Endothelial cell (in vitro differentiated cells): Measurements from ENCODE around the gene IFRD2. TPM values are rescaled to one million over a fixed set of nuclear protein-coding genes. Genes with fewer than 3 reads are reported as not detected.
"Not testable (repeated sequence)": the region's sequence is repeated elsewhere in the genome, so short reads cannot be mapped to it uniquely, and the experiment has no call there.

Experiments used
- DNase-seq: peaks from one replicate; pipeline ENCODE4 v3.0.0; 2021; ENCODE audit warnings: low spot score
- H3K27ac Mint-ChIP-seq: one replicate; pipeline ENCODE4 v1.8.0; 2021; ENCODE audit warnings: mixed read lengths, inconsistent platforms; ENCODE audit not compliant: unreplicated experiment
- H3K27me3 Mint-ChIP-seq: one replicate; pipeline ENCODE4 v1.8.0; 2021; ENCODE audit warnings: mild to moderate bottlenecking, moderate library complexity, mixed read lengths, inconsistent platforms; ENCODE audit not compliant: unreplicated experiment
- H3K36me3 Mint-ChIP-seq: one replicate; pipeline ENCODE4 v1.8.0; 2021; ENCODE audit warnings: mild to moderate bottlenecking, low read depth, mixed read lengths, inconsistent platforms; ENCODE audit not compliant: unreplicated experiment
- H3K4me1 Mint-ChIP-seq: one replicate; pipeline ENCODE4 v1.8.0; 2021; ENCODE audit warnings: mild to moderate bottlenecking, mixed read lengths, inconsistent platforms; ENCODE audit not compliant: unreplicated experiment
- H3K4me3 Mint-ChIP-seq: one replicate; pipeline ENCODE4 v1.8.0; 2021; ENCODE audit warnings: mild to moderate bottlenecking, mixed read lengths, inconsistent platforms; ENCODE audit not compliant: unreplicated experiment
- H3K9me3 Mint-ChIP-seq: one replicate; pipeline ENCODE4 v1.8.0; 2021; ENCODE audit warnings: mixed read lengths, inconsistent platforms; ENCODE audit not compliant: unreplicated experiment
- total RNA-seq: library from RNA; stranded (reverse); fragmentation: NEBNext Ultra II Directional; extraction: Animal tissue kit (Norgen Biotek cat#: 25700); gene quantifications from one replicate; pipeline ENCODE4 v1.2.1, GENCODE V29; 2021; ENCODE audit not compliant: unreplicated experiment
- TF ChIP-seq, protein P1 (sequence below): fragments of 200-600 bp; sonication (generic); IDR thresholded peaks from one replicate; pipeline ENCODE4 v1.5.0; 2021; ENCODE audit warnings: antibody characterized with exemption; ENCODE audit not compliant: unreplicated experiment

The IFRD2 gene
- total RNA-seq, 1 donor from 2014 or later: 43.2 TPM

DNA sequence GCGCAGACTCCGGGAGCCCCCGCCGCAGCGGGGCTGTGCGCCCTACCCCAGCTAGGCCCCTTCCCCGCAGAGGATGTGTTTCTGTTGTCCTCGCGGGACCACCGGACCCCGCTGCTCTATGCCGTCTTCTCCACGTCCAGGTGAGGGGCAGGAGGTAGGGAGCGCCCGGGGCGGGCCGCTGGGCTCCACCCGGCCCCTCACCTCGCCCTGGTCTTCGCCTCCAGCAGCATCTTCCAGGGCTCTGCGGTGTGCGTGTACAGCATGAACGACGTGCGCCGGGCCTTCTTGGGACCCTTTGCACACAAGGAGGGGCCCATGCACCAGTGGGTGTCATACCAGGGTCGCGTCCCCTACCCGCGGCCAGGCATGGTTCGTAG lies 18.6 kb downstream of the IFRD2 start:
- H3K4me3 Mint-ChIP-seq: no peak overlapping the region
- no peak for DNase-seq
- peaks cover 25% of the 10 kb centered on the region for H3K27me3 Mint-ChIP-seq
- no peaks in the 10 kb centered on the region for H3K9me3 Mint-ChIP-seq
- no peak overlapping the region for H3K27ac Mint-ChIP-seq
- peaks cover under 1% of the 10 kb centered on the region for H3K36me3 Mint-ChIP-seq
- TF ChIP-seq, protein P1, sequence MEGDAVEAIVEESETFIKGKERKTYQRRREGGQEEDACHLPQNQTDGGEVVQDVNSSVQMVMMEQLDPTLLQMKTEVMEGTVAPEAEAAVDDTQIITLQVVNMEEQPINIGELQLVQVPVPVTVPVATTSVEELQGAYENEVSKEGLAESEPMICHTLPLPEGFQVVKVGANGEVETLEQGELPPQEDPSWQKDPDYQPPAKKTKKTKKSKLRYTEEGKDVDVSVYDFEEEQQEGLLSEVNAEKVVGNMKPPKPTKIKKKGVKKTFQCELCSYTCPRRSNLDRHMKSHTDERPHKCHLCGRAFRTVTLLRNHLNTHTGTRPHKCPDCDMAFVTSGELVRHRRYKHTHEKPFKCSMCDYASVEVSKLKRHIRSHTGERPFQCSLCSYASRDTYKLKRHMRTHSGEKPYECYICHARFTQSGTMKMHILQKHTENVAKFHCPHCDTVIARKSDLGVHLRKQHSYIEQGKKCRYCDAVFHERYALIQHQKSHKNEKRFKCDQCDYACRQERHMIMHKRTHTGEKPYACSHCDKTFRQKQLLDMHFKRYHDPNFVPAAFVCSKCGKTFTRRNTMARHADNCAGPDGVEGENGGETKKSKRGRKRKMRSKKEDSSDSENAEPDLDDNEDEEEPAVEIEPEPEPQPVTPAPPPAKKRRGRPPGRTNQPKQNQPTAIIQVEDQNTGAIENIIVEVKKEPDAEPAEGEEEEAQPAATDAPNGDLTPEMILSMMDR: no peak
- H3K4me1 Mint-ChIP-seq: peaks cover 16% of the 10 kb centered on the region

GRCh38 chr3:50272911-50273688 lies 19.1 kb downstream of the IFRD2 start:
- Mint-ChIP-seq H3K27ac (no peak overlapping the region), H3K4me3 (no peak overlapping the region), H3K27me3 (peaks cover 31% of the 10 kb centered on the region), H3K4me1 (peaks cover 16% of the 10 kb centered on the region), H3K36me3 (peaks cover 6% of the 10 kb centered on the region), H3K9me3 (no peaks in the 10 kb centered on the region)
- DNase-seq: peak; percentile 94
- TF ChIP-seq, protein P1: peak; percentile 95

DNA sequence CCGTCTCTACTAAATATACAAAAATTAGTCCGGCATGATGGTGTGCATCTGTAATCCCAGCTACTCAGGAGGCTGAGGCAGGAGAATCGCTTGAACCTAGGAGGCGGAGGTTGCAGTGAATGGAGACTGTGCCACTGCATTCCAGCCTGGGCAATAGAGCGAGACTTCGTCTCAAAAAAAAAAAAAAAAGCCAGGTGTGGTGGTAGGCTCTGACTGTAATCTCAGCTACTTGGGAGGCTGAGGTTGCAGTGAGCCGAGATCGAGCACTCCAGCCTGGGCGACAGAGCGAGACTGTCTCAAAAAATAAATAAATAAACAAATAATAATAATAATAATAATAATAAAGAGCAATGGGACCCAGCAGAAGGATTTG lies 19.7 kb downstream of the IFRD2 start:
- not testable (repeated sequence) for H3K36me3 Mint-ChIP-seq, H3K9me3 Mint-ChIP-seq, H3K27ac Mint-ChIP-seq, H3K4me3 Mint-ChIP-seq, DNase-seq
- H3K4me1 Mint-ChIP-seq: peaks cover 16% of the 10 kb centered on the region
- H3K27me3 Mint-ChIP-seq: peaks cover 35% of the 10 kb centered on the region

DNA sequence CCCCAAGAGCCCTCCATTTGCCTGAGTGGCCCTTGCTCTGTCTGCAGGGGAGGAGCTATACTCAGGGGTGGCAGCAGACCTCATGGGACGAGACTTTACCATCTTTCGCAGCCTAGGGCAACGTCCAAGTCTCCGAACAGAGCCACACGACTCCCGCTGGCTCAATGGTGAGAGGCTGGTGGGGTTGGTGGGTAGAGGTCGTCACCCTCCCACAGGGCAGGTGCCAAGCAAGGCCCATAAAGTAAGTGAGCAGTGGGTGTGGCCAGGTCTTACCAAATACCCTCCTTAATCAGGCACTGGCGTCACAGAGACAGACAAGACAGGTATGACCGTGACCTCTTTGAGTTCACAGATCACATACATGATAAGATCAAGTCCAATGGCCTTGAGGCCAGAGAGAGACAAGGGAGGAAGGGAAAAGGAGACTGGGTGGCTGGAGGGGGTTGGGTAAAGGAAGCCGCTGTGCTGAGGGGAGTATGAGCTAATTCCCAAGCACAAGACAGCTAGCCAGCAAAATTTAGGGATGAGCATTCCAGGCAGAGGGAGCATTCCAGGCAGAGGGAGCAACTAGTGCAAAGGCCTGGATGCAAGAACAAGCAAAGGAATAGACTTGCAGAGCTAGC lies 20.8 kb downstream of the IFRD2 start:
- Mint-ChIP-seq H3K36me3 (peaks cover 6% of the 10 kb centered on the region), H3K9me3 (no peaks in the 10 kb centered on the region), H3K27ac (no peak overlapping the region), H3K4me1 (peaks cover 16% of the 10 kb centered on the region), H3K4me3 (no peak overlapping the region), H3K27me3 (peaks cover 35% of the 10 kb centered on the region)
- TF ChIP-seq, protein P1: no peak
- DNase-seq: no peak

DNA sequence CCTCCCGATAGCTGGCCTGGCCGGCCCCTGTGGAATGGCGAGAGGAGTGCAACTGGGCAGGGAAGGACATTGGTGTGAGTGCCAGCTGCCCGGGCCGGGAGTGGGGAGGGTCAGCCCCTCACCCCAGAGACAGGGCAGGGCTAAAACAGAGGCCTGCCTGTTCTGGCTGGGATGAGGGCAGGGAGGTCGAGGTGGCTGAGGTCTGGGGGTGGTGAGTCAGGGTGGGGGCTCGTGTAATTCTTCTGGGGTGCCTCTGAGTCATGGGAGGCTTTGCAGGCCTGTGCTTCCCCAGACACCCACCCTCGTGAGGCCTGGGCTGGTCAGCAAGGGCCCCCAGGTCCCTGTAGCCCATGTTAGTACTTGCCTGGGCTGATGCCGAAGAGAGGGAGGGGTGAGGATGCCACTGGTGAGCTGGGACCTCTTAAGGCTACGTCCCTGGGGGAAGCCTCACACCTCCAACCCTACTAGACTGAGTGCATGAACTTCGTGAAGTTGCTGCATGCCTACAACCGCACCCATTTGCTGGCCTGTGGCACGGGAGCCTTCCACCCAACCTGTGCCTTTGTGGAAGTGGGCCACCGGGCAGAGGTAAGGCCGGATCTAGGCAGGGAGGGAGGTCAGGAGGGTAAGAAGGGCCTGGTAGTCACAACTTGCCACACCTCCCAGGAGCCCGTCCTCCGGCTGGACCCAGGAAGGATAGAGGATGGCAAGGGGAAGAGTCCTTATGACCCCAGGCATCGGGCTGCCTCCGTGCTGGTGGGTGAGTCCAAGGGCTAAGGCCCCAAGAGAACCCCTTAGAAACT lies 21.6 kb downstream of the IFRD2 start:
- TF ChIP-seq, protein P1: no peak
- Mint-ChIP-seq H3K9me3 (no peaks in the 10 kb centered on the region), H3K4me1 (peaks cover 16% of the 10 kb centered on the region), H3K27ac (no peak overlapping the region), H3K4me3 (no peak overlapping the region), H3K27me3 (peaks cover 35% of the 10 kb centered on the region), H3K36me3 (peaks cover 9% of the 10 kb centered on the region)
- DNase-seq: no peak
